Hindlimb muscle (tissue), 1 donor: Measurements from ENCODE around the gene PRKACA. TPM values are rescaled to one million over a fixed set of nuclear protein-coding genes. Genes with fewer than 3 reads are reported as not detected.

Experiments used
- DNase-seq: peaks from one replicate; pipeline ENCODE4 v3.0.0-alpha.2; 2013
- polyA plus RNA-seq: library from polyadenylated mRNA; unstranded; fragments of 120-200 nt; gene quantifications from one replicate; pipeline ENCODE4 v1.2.1, GENCODE V29; 2013; ENCODE audit not compliant: insufficient read length

The PRKACA gene
- polyA plus RNA-seq, 1 donor: 539 TPM

DNA sequence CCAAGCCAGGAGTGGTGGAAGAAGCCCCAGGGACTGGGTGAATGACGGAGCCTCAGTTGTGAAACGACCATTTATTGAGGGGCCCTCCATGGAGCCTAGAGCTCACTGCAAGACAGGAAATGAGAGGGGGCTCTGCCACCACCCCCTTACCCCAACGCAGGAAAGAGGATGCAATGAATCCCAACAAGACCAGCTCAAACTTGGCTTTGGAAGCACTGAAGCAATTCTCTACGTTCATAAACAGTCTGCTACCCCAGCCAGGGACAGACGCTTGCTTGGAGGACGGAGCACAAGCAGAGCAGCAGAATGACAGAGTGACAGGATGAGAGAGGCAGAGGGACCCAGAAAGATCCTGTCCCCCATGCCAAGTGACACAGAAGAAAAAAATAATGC, 1.0 kb downstream of the PRKACA start:
- no peak for DNase-seq

DNA sequence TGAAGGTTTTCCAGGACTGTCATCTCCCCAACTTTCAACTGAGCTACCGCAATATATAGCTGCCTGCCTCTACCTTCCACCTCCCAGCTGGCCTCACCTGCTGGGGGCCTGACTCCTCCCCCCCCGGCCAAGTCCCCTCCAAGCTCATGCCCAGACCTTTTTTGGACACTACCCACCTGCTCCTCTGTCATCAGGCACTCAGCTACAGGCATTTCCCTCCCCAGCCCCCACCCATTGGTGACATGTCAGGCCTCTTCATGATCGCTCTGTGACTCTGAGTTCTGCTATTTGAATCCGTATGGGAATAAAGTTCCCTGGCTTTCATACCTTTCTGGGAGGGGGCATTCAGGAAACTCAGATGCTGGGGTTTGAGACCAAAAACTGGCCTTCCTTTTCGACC, 1.8 kb downstream of the PRKACA start:
- DNase-seq: no peak

DNA sequence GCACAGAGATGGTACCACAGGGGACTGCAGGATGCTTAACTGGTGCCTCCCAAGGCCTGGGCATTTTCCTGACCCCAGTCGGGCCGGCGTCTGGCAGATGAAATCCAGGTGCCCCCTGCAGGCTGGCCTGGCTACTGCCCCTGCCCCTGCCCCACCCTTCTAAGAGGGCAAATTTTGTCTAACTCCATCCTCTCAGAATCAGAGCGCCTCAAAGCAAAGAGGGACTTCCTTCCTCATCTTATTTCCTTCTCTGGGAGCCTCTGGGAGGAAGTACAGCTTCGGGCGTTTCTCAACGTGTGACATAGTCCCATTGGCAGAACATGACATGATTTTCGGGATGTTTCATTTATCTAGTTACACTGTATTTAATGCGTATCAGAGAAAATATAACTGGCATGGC, 2.7 kb downstream of the PRKACA start:
- DNase-seq: no peak

DNA sequence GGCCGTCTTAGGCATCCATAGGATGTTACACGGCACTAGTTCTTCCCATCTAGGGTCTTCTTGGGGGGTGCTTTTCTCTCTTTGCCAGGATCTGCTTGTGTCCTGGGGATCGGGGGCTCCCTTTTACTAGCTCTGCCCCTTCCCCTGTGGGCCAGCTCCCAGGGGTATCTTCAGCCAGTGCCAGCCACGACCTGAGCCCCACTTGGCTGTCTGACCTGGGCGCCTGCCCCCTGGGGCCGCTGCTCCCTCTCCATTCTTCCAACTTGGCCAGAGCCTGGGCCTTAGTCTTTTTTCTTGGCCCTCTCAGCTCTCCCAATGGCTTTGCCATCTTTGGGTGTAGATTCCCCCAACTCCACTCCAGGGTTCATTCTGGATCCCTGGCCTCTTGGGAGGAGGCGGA, 3.1 kb downstream of the PRKACA start:
- DNase-seq: no peak

DNA sequence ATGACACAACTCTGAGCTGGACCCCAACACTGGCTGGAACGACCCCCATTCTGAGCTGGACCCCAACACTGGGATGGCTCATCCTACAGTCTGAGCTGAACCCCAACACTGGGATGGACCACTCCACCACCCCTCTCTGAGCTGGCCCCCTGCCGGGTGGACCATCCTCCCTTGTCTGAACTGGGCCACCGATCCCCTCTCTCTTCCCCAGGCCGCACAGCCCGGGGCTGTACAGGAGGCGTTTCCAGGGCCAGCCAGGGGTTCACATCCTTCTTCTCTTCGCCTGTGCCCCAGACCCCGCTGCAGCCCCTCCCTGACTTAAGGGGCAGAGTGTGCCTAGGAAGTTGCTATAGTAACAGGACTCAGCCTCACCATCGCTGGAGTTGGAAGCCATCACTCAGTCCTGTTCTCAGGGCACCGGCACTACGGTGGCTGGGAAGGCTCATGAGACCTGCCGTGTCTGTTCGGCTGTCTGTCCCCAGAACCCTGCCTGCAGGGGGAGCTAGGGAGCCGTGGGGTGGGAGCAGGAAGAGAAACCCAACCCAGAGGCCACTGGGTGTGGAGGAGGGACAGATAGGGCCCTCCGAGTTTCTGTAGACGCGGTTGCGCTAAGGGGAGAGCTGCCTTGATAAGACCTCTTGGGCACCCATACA, 3.7 kb downstream of the PRKACA start:
- DNase-seq: no peak

DNA sequence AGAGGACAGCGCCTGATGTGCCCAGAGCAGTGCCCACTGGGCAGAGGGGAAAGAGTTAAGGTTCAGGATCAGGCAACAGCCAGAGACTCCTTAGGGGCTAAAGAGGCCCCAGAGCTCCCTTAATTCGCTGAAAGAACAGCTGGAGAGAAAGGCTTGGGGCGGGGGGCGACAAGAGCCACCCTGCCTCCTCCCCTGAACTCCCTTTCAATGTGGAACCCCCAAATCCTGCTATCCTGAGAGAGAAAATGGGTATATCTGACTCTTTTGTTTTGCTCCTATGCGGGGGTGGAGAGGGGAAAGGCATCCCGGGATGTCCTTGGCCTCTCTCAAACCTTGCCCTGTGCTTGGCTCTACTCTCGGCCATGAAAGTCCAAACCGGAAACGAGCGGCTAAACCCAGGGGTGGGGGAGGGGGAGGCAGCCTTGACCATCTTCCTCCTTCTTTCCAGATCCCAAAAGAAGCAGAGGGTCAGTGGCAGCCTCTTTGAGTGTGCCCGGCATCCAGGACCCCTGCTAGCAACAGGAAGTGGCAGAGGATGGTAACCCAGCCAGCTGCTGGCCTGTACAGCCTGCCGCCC, 4.7 kb downstream of the PRKACA start:
- DNase-seq: no peak

DNA sequence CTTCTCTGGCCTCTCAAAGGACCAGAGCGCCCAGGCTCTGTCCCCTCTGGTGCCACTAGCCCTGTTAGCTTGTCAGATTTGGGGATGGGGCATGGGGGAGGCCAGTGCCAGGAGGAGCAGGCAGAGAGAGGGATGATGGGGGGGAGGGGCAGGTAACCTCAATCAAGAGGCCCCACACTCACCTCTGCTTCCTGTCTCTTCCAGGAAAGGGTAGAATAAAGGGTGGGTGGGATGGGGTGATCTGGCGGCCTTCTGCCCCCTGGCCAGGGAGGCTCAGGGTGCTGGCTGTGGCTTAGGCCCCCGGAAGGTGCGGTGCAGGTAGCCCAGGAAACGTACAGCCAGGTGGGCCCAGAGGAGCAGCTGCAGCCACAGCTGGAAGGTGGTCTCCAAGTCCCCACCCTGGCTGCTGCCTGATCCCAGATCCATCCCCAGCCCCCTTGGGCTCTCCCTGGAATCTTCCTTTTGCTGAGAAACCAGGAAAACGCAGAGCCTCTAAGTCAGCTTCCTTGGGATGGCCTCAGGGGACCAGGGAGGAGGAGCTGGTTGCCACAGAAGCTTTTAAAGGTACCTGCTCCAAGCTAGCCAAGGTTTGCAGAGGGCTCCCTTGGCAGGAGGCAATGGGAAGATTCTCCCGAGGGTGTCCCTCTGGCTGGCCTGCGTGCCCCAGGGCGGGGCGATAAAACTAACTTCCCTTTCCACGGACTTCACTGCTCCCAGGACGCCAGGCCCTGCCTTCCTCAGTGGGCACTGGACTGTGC, 5.3 kb downstream of the PRKACA start:
- no peak for DNase-seq

DNA sequence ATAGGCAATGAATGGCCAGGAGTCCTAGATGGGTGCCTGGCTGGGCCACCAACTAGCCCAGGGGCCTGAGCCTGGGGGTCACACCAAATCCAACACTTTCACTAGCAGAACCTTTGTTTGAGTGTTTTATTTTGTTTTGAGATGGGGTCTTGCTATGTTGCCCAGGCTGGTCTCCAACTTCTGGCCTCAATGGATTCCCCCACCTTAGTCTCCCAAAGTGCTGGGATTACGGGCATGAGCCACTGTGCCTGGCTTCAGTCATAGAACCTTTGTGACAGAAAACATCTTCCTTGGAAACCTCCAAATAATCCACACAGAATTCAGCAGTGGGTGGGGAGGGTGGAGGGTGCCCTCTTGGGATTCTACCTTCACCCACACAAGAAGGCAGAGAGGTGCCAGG, 6.1 kb downstream of the PRKACA start:
- no peak for DNase-seq

DNA sequence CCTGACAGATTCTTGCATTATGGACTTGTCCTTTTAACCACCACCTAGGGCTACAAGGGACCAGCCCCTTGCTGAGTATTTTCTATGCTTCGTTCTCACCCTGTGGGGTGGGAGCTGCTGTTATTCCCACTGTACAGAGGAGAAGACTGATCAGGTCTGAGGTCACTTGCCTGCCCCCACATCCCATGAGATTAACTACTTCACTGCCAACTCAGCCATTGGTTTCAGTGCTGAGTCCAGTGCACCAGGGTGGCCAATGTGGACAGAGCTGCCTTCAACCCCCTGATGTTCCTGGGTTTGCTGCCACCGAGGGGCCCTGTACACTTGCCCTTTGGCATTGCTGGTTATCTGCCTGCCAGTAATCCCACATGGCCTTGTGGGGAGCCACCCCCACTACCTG, 6.9 kb downstream of the PRKACA start:
- DNase-seq: no peak

DNA sequence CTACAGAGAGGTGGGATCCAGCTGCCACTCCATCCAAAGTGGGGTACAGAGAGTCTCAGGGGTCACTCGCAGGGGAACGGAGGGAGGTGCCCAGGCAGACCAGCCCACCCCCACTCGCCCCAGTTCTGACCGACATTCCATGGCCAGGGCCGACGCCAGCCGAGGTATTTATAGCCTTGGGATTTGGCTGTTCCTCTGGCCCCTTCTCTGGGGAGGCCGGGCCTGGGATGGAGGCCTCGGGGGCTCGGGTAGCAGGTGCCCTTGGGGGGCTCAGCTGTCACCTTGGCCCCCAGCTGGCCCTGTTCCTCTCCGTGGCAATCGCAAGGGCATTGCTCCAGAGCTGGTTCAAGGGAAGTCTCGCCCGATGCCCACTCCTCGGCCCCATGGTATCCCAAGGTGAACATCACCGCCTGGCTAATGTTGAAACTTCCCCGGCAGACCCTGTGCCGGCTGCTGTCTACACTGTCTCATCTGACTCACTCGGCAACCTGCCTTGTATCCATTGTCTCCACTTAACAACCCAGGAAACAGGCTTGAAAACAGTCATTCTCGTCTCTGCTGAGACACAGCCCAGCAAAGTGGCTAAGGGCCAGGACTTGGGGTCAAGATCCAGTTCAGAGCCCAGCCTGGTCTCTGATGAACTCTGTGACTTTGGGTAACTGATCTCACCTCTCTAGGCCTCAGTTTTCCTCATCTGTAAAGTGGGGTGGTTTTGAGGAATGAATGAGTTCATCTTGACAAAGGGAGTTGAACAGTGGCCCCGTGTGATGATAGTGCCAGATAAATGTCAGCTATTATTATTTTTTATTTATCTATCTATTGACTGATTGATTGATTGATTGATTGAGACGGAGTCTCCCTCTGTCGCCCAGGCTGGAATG, 9.7 kb downstream of the PRKACA start:
- no peak for DNase-seq

DNA sequence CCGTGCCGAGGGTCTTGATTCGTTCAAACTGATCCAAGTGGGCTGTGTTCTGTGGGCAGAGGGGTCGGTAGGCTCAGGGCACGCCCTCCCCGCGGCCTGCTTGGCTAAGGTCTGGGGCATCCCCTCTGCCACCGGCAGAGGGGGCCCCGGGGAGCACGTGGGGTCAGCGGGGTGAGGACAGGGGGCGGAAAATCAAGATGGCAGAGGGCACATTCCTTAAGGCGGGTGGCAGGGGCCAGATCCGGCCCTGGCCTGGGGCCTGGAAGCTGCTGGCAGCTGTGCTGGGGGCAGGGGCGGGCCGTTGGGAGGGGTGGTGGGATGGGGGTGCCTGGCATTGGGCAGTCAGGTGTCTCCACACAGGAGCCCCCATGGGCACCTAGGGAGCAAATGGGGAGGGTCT, 10.7 kb downstream of the PRKACA start:
- DNase-seq: no peak

DNA sequence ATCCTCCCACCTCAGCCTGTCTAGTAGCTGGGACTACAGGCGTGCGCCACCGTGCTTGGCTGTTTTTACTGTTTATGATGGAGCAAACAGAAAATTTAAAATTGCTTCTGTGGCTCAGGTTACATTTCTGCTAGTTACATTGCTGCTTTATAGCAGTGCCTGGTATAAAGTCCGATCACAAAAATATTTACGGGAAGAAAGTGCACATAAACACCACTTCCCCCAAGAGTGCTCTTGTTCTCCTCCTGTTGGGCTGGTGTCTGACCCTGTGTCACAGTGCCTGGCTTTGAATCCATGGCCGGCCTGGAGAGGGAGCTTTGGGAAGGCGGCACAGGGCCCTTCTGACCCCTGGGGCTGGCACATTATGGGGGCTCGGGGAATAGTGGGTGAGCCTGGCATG, 11.9 kb downstream of the PRKACA start:
- DNase-seq: no peak

DNA sequence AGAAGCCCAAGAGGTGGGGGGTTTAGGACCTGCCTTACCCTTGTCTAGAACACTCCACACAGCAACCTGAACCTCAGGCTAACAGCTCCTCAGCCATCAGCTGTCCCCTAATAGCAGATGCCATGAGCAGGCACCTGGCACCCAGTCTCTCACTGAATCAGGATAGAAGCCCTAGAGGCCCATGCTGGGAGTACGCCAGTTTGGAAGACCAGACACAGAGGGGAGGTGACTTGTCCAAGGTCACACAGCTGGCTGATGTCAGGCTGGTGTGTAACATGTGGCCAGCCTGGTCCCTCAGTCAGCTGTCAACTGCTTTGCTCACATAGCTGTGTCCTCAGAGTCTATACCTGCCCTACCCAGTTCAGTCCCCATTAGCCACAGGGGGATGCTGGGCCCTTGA, 14.3 kb downstream of the PRKACA start:
- DNase-seq: no peak

DNA sequence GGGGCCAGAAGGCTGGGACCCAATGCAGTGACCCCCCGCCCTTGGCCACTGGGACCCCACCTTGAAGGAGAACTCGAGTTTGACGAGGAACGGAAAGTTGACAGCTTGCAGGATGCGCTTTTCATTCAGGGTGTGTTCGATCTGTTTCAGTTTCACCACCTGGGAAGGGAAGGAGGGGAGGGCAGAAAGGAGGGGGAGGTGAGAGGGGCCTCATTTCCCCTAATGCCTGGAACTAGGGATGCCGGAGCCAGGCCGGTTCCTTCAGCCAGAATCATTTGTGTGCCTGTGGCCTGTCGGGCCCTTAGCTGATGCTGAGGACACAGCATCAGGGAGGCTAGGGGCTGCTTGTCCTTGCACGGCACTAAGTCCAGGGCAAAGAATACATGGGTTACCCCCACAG, 14.8 kb downstream of the PRKACA start:
- no peak for DNase-seq

DNA sequence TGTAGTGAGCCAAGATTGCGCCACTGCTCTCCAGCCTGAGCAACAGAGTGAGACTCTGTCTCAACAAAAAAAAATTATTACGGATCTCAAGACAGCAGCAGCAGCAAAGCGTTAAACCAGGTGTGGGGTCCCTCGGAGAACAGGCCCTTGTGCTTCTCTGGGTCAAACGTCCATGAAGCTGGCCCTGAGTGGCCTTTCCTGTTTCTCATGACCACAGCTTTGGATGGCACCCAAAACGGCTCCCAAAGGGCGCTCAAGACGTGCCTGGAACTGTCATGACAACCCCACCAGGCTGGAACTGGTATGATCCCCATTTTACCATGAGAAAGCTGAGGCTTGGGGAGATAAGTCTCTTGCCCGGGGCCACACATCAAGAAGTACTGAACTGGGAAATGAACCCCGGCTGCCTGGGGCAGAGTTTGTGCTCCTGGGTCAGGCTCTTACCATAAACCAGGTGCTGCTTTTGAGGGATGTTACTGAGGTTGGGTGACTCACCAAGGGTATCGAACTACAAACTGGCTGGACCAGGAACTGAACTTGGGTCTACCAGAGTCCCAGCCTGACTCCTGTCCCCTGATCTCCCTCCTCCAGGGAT, 15.4 kb downstream of the PRKACA start:
- DNase-seq: no peak

DNA sequence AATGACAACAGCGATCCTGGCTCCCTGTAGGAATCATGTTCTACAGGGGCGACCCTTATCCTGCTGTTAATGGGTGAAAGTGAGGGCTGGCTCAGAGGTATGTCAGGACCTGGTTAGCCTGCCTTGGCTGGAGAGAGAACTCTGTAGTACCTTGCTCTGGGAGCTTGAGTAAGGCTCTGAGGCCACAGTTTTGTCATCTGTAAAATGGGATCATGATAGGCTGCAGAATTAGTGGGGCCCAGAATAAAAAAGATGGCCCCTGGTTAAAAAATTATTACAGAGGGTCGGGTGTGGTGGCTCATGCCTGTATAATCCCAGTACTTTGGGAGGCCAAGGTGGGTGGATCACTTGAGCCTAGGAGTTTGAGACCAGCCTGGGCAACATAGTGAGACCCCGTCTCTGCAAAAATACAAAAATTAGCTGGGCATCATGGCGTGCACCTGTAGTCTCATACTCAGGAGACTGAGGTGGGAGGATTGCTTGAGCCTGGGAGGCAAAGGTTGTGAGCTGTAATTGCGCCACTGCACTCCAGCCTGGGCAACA, 16.5 kb downstream of the PRKACA start:
- DNase-seq: no peak

DNA sequence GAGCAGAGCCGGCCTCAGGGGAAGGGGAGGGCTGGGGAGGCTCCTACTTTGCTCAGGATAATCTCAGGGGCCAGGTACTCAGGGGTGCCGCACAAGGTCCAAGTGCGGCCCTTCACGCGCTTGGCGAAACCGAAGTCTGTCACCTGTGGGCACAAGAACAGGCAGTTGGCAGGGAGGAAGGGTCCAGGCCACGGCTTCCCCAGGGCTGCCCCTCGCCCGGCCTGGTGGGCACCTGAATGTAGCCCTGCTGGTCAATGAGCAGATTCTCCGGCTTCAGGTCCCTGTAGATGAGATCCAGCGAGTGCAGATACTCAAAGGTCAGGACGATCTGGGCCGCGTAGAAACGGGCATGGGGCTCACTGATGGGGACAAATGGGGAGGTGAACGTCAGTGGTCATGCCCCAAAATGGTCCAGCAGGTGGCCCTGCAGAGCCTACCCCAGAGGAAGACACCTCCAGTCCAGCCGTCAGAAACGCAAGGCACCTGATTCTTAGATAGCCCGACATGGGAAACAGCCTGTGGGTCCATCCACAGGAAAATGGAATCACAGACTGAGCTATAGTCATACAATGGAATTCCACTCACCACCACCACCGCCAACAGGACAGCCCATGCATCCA, 19.9 kb downstream of the PRKACA start:
- no peak for DNase-seq

DNA sequence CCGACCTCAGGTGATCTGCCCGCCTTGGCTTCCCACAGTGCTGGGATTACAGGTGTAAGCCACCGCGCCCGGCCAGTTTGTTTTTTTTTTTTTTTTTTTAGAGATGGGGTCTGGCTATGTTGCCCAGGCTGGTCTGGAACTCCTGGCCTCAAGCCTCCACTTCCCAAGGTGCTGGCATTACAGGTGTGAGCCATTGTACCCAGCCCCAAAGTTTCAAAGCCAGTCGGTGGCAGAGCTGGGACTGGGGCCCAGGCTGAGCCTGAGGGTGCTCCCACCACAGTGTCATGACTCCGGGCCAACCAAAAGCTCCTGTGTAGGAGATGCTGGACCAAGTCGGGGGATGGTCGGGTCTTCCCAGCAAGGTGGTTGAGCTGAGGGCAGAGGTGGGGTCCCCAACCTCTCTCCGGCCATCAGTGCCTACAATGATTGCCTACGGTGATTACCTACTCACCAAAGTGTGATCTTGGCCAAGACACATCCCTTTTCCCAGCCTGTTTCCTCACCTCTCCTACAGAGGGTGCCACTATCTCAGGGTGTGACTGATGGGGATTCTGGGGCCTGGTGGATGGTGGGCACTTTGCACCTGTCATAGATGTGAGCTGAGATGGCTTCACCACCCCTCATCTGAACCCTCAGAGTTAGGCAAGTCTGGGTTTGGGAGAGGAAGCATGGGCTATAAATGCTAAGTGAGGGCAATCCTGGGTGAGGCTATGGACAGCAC, 21.1 kb downstream of the PRKACA start:
- DNase-seq: no peak

DNA sequence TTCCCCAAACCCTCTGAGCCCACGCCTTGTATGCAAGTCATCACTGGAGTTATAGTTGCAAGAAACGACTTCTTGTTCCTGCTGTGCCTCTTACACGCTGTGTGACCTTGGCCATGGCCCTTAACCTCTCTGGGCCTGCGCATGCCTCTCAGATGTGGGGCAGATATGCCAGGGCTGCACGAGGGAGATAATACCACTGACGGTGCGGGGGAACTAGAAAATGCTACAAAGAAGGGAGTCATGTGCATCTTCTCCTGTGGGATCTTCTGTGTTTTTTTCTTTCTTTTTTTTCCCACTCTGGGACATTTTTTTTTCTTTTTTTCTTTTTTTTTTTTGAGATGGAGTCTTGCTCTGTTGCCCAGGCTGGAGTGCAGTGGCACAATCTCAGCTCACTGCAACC, 22.7 kb downstream of the PRKACA start:
- DNase-seq: no peak

DNA sequence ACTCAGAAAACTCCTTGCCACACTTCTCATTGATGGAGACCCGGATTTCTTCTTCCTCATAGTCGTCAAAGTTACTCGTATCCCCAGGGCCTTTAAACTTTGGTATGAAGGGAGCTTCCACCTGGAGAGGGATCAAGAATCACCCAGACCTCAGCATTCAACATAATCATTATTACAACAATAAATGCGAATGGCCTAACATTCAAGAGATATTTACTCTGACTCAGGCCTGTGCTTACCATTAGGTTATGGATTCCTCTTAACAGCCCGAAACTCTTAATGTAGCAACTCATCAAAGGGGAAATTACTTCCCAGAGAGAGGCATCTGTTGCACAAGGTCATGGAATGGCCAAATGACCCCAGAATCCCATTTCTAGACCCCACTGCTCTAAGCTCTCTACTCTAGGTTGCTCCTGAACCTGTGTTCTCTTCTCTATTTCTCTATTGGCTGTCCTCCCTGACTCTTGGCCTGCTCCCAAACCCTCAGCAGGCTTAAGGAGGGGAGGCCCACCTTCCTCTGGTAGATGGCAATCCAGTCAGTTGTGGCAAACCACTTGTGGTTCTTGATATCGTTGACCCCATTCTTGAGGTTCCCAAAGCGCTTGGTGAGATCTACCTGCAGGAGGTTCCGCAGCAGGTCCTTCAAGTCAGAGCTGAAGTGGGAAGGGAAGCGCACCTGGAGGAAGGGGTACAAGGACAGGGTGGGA, 24.3 kb downstream of the PRKACA start:
- no peak for DNase-seq
